Loucy (cell line): ENCODE data around the gene RPTOR.

ENCODE experiments used
- H2AFZ ChIP-seq: fragments of 200-600 bp; sonication (generic); 2 replicates; pipeline ENCODE4 v1.6.0; 2016; ENCODE audit warnings: antibody characterized with exemption, mild to moderate bottlenecking, low read length, moderate library complexity
- H3F3A ChIP-seq: fragments of 200-600 bp; 2 replicates; pipeline ENCODE4 v1.6.0; 2016; ENCODE audit warnings: antibody characterized with exemption, low read depth, mild to moderate bottlenecking
- H3K27me3 ChIP-seq: fragments of 200-600 bp; sonication (generic); 2 replicates; pipeline ENCODE4 v1.6.1; 2014; ENCODE audit warnings: low read length, mild to moderate bottlenecking; ENCODE audit not compliant: insufficient read depth, poor library complexity, severe bottlenecking
- H3K36me3 ChIP-seq: fragments of 200-600 bp; sonication (generic); 2 replicates; pipeline ENCODE4 v1.6.1; 2016; ENCODE audit warnings: low read length; ENCODE audit not compliant: insufficient read depth
- H3K4me1 ChIP-seq: fragments of 200-600 bp; sonication (generic); 2 replicates; pipeline ENCODE4 v1.5.1; 2014; ENCODE audit warnings: low read length, mild to moderate bottlenecking; ENCODE audit not compliant: insufficient read depth, poor library complexity, severe bottlenecking
- H3K4me2 ChIP-seq: fragments of 200-600 bp; sonication (generic); 2 replicates; pipeline ENCODE4 v1.6.0; 2014; ENCODE audit warnings: antibody characterized with exemption, low read length, low read depth, mild to moderate bottlenecking; ENCODE audit not compliant: poor library complexity, severe bottlenecking
- H3K4me3 ChIP-seq: fragments of 200-600 bp; sonication (generic); 2 replicates; pipeline ENCODE4 v1.5.1; 2014; ENCODE audit warnings: low read length, mild to moderate bottlenecking, mixed read lengths; ENCODE audit not compliant: poor library complexity, severe bottlenecking
- H3K79me2 ChIP-seq: fragments of 200-600 bp; sonication (generic); 2 replicates; pipeline ENCODE4 v1.6.1; 2014; ENCODE audit warnings: low read length; ENCODE audit not compliant: insufficient read depth
- H3K9ac ChIP-seq: fragments of 200-600 bp; sonication (generic); 2 replicates; pipeline ENCODE4 v1.6.0; 2014; ENCODE audit warnings: mild to moderate bottlenecking, low read depth, low read length, moderate library complexity; ENCODE audit not compliant: poor library complexity, severe bottlenecking
- H3K9me2 ChIP-seq: fragments of 200-600 bp; sonication (generic); replicated peaks from 2 replicates; pipeline ENCODE4 v1.6.1; 2016; ENCODE audit warnings: low read depth, low read length, mixed read lengths
- H3K9me3 ChIP-seq: fragments of 200-600 bp; sonication (generic); 2 replicates; pipeline ENCODE4 v1.6.1; 2014; ENCODE audit warnings: mild to moderate bottlenecking, antibody characterized with exemption, low read length, low read depth; ENCODE audit not compliant: insufficient read depth
- H4K20me1 ChIP-seq: fragments of 200-600 bp; sonication (generic); 2 replicates; pipeline ENCODE4 v1.6.0; 2014; ENCODE audit warnings: antibody characterized with exemption, low read length, mild to moderate bottlenecking; ENCODE audit not compliant: insufficient read depth, poor library complexity, severe bottlenecking
- CTCF ChIP-seq: fragments of 200-600 bp; sonication (generic); conservative IDR thresholded peaks from 2 replicates; pipeline ENCODE4 v1.5.1; 2014; ENCODE audit warnings: mild to moderate bottlenecking, antibody characterized with exemption, low read length
- EZH2phosphoT487 ChIP-seq: fragments of 200-600 bp; IDR thresholded peaks from 2 replicates; pipeline ENCODE4 v1.6.1; 2018; ENCODE audit warnings: antibody characterized with exemption, mild to moderate bottlenecking, moderate library complexity, borderline replicate concordance

Gene RPTOR

GRCh38 chr17:80833952-80834892 is 289.6 kb downstream of the RPTOR start:
- Histone ChIP-seq H3K4me3 (no peak overlapping the region), H3K4me2 (peak overlapping the region; percentile 92), H4K20me1 (no peaks in the 10 kb centered on the region), H3K9me3 (no peaks in the 10 kb centered on the region), H3K36me3 (peaks cover 4% of the 10 kb centered on the region; the same call in 1 of the 2 replicates), H2AFZ (no peak overlapping the region), H3K27me3 (no peaks in the 10 kb centered on the region), H3F3A (no peaks in the 10 kb centered on the region), H3K9me2 (no peaks in the 10 kb centered on the region), H3K4me1 (peaks cover 27% of the 10 kb centered on the region), H3K79me2 (no peaks in the 10 kb centered on the region), H3K9ac (peak overlapping the region; percentile 87)
- TF ChIP-seq EZH2phosphoT487 (no peak), CTCF (no peak)

DNA sequence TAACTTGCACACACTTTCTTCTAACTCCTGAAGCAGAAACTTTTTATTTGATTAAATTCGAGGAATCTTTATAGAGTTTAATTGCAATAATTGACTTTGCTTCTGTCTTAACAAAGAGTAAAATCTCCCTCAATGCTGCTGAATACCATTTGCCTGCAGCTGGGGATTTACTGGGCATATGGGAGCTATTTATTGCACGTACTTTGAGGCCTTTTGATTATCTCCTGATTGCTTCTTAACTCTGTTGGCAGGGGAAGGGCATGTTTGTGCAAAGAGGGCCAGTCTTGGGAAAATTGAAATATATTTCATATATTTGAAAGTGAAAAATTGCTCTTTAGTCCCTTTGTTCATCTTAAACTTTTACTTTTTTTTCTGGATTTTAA is 290.2 kb downstream of the RPTOR start:
- H3K4me1 ChIP-seq: peaks cover 27% of the 10 kb centered on the region
- no peak overlapping the region for H3K9ac ChIP-seq
- no peak overlapping the region for H3K4me3 ChIP-seq
- H3K9me3 ChIP-seq: no peaks in the 10 kb centered on the region
- H3F3A ChIP-seq: no peaks in the 10 kb centered on the region
- no peak overlapping the region for H3K4me2 ChIP-seq
- no peaks in the 10 kb centered on the region for H3K9me2 ChIP-seq
- H3K36me3 ChIP-seq: peaks cover 4% of the 10 kb centered on the region; the same call in 1 of the 2 replicates
- TF ChIP-seq CTCF: no peak
- TF ChIP-seq EZH2phosphoT487: no peak
- no peaks in the 10 kb centered on the region for H4K20me1 ChIP-seq
- H2AFZ ChIP-seq: no peak overlapping the region
- H3K79me2 ChIP-seq: no peaks in the 10 kb centered on the region
- H3K27me3 ChIP-seq: no peaks in the 10 kb centered on the region

DNA sequence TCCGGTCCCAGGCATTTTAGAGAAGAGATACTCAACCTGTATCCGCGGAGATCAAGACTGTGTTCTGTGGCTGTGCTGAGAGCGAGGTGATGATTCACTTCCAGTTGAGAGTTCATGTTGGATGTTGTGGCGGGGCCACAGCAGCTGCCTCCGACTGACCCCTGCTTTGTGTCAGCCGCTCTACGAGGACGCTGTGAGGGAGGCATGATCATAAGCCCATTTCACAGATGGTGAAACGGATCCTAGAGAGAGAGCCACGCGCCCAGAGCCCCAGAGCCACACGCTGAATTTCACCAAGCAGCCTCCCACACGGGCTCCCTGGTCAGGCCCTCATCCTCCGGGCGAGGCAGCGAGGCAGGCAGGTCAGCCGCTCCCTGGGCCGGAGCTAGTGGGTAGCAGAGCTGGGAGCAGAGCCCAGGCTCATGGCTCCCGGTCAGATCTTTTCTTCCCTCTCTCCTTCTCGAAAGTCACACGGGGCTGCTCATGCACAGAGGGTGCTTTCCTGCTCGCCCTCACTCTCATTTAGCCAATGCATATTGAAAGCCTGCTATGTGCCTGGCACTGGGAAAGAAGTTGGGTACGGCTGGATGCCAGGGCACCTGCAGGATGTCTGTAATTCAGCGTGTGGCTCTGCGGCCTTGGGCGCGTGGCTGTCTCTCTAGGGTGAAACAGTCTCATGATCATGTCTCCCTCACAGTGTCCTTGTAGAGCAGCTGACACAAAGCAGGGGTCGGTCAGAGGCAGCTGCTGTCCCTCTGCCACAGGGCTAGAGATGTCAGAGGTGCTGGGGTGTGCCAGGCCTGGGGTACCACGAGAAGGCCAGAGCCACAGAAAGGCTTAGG is 291.4 kb downstream of the RPTOR start:
- Histone ChIP-seq H3K9me2 (no peaks in the 10 kb centered on the region), H4K20me1 (no peaks in the 10 kb centered on the region), H3K27me3 (no peaks in the 10 kb centered on the region), H3K9me3 (no peaks in the 10 kb centered on the region), H3K4me1 (peaks cover 27% of the 10 kb centered on the region), H3K36me3 (peaks cover 4% of the 10 kb centered on the region; the same call in 1 of the 2 replicates), H3K79me2 (no peaks in the 10 kb centered on the region), H2AFZ (no peak overlapping the region), H3F3A (no peaks in the 10 kb centered on the region), H3K4me3 (no peak overlapping the region), H3K9ac (no peak overlapping the region), H3K4me2 (no peak overlapping the region)
- TF ChIP-seq EZH2phosphoT487 (no peak), CTCF (no peak)
